ENCODE measurements around the gene KRT78. TPM values are rescaled to one million over a fixed set of nuclear protein-coding genes. Genes with fewer than 3 reads are reported as not detected.

The KRT78 gene
- total and polyA plus RNA-seq, 5 donors from 2014 or later, result not detected

GRCh38 chr12:52813203-52813819 lies 35.5 kb downstream of the KRT78 start:
- H3K4me3 Mint-ChIP-seq, result no peak overlapping the region
- H3K27ac Mint-ChIP-seq, result no peak overlapping the region
- peaks cover 0 to 2% (median 0%) of the 10 kb centered on the region in 7 donors for H3K9me3 Mint-ChIP-seq

DNA sequence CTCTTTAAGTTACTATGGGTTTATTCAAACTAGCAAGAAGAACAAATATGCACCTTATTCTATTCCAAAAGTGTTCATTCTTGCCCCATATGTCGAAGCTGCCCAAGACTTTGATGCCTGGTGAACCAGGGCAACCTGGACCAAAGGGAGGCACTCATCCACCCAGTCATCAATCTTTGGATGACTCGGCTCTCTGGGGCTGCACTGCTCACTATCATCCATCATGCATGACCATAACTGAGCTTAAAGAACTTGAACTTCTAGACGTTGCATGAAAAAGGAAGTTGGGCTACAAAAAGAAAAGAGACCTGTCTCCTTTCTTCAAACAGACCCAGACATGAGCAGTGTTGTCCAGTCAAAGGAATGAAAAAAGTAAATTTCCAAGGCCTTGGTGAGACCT lies 36.0 kb downstream of the KRT78 start:
- no peaks in the 10 kb centered on the region for H3K36me3 Mint-ChIP-seq
- Histone ChIP-seq H3K36me3 (ENCODE audit: control insufficient read depth, insufficient read depth, low read length) (no peaks in the 10 kb centered on the region), H3K4me3 (ENCODE audit: low read depth, low read length) (no peak overlapping the region), H3K9me3 (ENCODE audit: control insufficient read depth in 2 of 2, low read length in 2 of 2) (no peaks in the 10 kb centered on the region), H3K27me3 (ENCODE audit: control insufficient read depth, insufficient read depth, low read length) (no peaks in the 10 kb centered on the region), H3K4me1 (ENCODE audit: control insufficient read depth, insufficient read depth, low read length, poor library complexity, severe bottlenecking) (no peaks in the 10 kb centered on the region), H3K27ac (ENCODE audit: insufficient read depth, low read length, poor library complexity, severe bottlenecking) (no peak overlapping the region)
- no peak for ATAC-seq (ENCODE audit: low read depth in 2 of 2)
- peaks cover 7% of the 10 kb centered on the region for H3K27me3 Mint-ChIP-seq
- no peak for DNase-seq
- H3K27ac Mint-ChIP-seq, result no peak overlapping the region
- peaks cover 0 to 2% (median 0%) of the 10 kb centered on the region in 7 donors for H3K9me3 Mint-ChIP-seq
- peaks cover 0 to 3% (median 0%) of the 10 kb centered on the region in 4 donors for H3K4me1 Mint-ChIP-seq
- H3K4me3 Mint-ChIP-seq, result no peak overlapping the region

More at GRCh38 chr12:52813203-52813819, 35.5 kb downstream of the KRT78 start:
- H3K4me1 ChIP-seq (ENCODE audit: control insufficient read depth, insufficient read depth, low read length, poor library complexity, severe bottlenecking), result no peaks in the 10 kb centered on the region
- ATAC-seq (ENCODE audit: low read depth in 2 of 2), result no peak
- no peaks in the 10 kb centered on the region for H3K9me3 ChIP-seq (ENCODE audit: control insufficient read depth in 2 of 2, low read length in 2 of 2)
- no peaks in the 10 kb centered on the region for H3K36me3 Mint-ChIP-seq
- H3K4me3 ChIP-seq (ENCODE audit: low read depth, low read length), result no peak overlapping the region
- H3K27me3 Mint-ChIP-seq, result peaks cover 4% of the 10 kb centered on the region
- no peak overlapping the region for H3K27ac ChIP-seq (ENCODE audit: insufficient read depth, low read length, poor library complexity, severe bottlenecking)
- peaks cover 0 to 7% (median 1%) of the 10 kb centered on the region in 4 donors for H3K4me1 Mint-ChIP-seq
- DNase-seq, result no peak
- H3K27me3 ChIP-seq (ENCODE audit: control insufficient read depth, insufficient read depth, low read length), result no peaks in the 10 kb centered on the region
- H3K36me3 ChIP-seq (ENCODE audit: control insufficient read depth, insufficient read depth, low read length), result no peaks in the 10 kb centered on the region

GRCh38 chr12:52812073-52812400 lies 36.8 kb downstream of the KRT78 start:
- H3K4me1 Mint-ChIP-seq, result no peaks in the 10 kb centered on the region
- H3K36me3 Mint-ChIP-seq, result no peaks in the 10 kb centered on the region
- Histone ChIP-seq H3K27me3 (ENCODE audit: control insufficient read depth, insufficient read depth, low read length) (no peaks in the 10 kb centered on the region), H3K4me1 (ENCODE audit: control insufficient read depth, insufficient read depth, low read length, poor library complexity, severe bottlenecking) (no peaks in the 10 kb centered on the region), H3K4me3 (ENCODE audit: low read depth, low read length) (no peak overlapping the region), H3K36me3 (ENCODE audit: control insufficient read depth, insufficient read depth, low read length) (no peaks in the 10 kb centered on the region), H3K9me3 (ENCODE audit: control insufficient read depth in 2 of 2, low read length in 2 of 2) (no peaks in the 10 kb centered on the region), H3K27ac (ENCODE audit: insufficient read depth, low read length, poor library complexity, severe bottlenecking) (no peak overlapping the region)
- H3K9me3 Mint-ChIP-seq, result peaks cover 0 to 2% (median 0%) of the 10 kb centered on the region in 7 donors
- DNase-seq (no peak), ATAC-seq (ENCODE audit: low read depth in 2 of 2) (no peak)
- H3K27ac Mint-ChIP-seq, result peak overlapping the region in 1 of 3 donors; percentile 30
- peaks cover 7% of the 10 kb centered on the region for H3K27me3 Mint-ChIP-seq
- H3K4me3 Mint-ChIP-seq, result no peak overlapping the region

- peaks cover 0 to 2% (median 0%) of the 10 kb centered on the region in 7 donors for H3K9me3 Mint-ChIP-seq
- Histone ChIP-seq H3K27me3 (ENCODE audit: control insufficient read depth, insufficient read depth, low read length) (no peaks in the 10 kb centered on the region), H3K4me3 (ENCODE audit: low read depth, low read length) (no peak overlapping the region), H3K27ac (ENCODE audit: insufficient read depth, low read length, poor library complexity, severe bottlenecking) (no peak overlapping the region), H3K9me3 (ENCODE audit: control insufficient read depth in 2 of 2, low read length in 2 of 2) (no peaks in the 10 kb centered on the region), H3K4me1 (ENCODE audit: control insufficient read depth, insufficient read depth, low read length, poor library complexity, severe bottlenecking) (no peaks in the 10 kb centered on the region), H3K36me3 (ENCODE audit: control insufficient read depth, insufficient read depth, low read length) (no peaks in the 10 kb centered on the region)
- no peak overlapping the region for H3K4me3 Mint-ChIP-seq
- no peaks in the 10 kb centered on the region for H3K4me1 Mint-ChIP-seq
- ATAC-seq (ENCODE audit: low read depth in 2 of 2) (no peak), DNase-seq (no peak)
- no peak overlapping the region for H3K27ac Mint-ChIP-seq
- no peaks in the 10 kb centered on the region for H3K36me3 Mint-ChIP-seq
- H3K27me3 Mint-ChIP-seq, result peaks cover 7% of the 10 kb centered on the region
These were observed 37.4 kb downstream of the KRT78 start for GRCh38 chr12:52811191-52812072.

GRCh38 chr12:52810554-52810953 lies 38.2 kb downstream of the KRT78 start:
- Mint-ChIP-seq H3K27ac (no peak overlapping the region), H3K27me3 (peaks cover 5% of the 10 kb centered on the region), H3K4me1 (no peaks in the 10 kb centered on the region), H3K36me3 (no peaks in the 10 kb centered on the region), H3K4me3 (no peak overlapping the region), H3K9me3 (peaks cover 0 to 2% (median 0%) of the 10 kb centered on the region in 7 donors)
- no peaks in the 10 kb centered on the region for H3K36me3 ChIP-seq (ENCODE audit: control insufficient read depth, insufficient read depth, low read length)
- H3K27ac ChIP-seq (ENCODE audit: insufficient read depth, low read length, poor library complexity, severe bottlenecking), result no peak overlapping the region
- DNase-seq (no peak), ATAC-seq (ENCODE audit: low read depth in 2 of 2) (no peak)
- H3K27me3 ChIP-seq (ENCODE audit: control insufficient read depth, insufficient read depth, low read length), result no peaks in the 10 kb centered on the region
- no peaks in the 10 kb centered on the region for H3K9me3 ChIP-seq (ENCODE audit: control insufficient read depth in 2 of 2, low read length in 2 of 2)
- H3K4me1 ChIP-seq (ENCODE audit: control insufficient read depth, insufficient read depth, low read length, poor library complexity, severe bottlenecking), result no peaks in the 10 kb centered on the region
- no peak overlapping the region for H3K4me3 ChIP-seq (ENCODE audit: low read depth, low read length)

DNA sequence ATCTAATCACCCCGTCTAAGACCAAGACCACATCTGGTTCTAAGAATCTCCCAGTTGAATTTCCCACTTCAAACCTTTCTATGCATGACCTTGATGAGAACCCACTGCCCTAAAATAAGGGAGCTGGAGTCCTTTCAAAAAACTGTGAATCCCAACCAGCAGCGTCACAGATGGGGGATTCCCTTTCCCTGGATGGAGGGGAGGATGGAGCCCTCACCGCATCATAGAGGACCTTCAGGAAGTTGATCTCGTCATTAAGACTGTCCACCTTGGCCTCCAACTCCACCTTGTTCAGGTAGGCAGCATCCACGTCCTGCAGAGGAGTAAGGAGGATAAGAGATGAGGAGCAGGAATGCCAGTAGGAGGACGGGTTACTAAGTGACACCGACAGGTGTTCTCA lies 39.6 kb downstream of the KRT78 start:
- Histone ChIP-seq H3K27me3 (ENCODE audit: control insufficient read depth, insufficient read depth, low read length) (no peaks in the 10 kb centered on the region), H3K4me1 (ENCODE audit: control insufficient read depth, insufficient read depth, low read length, poor library complexity, severe bottlenecking) (no peaks in the 10 kb centered on the region), H3K9me3 (ENCODE audit: control insufficient read depth in 2 of 2, low read length in 2 of 2) (no peaks in the 10 kb centered on the region), H3K27ac (ENCODE audit: insufficient read depth, low read length, poor library complexity, severe bottlenecking) (no peak overlapping the region), H3K4me3 (ENCODE audit: low read depth, low read length) (no peak overlapping the region), H3K36me3 (ENCODE audit: control insufficient read depth, insufficient read depth, low read length) (no peaks in the 10 kb centered on the region)
- Mint-ChIP-seq H3K9me3 (peaks cover 0 to 2% (median 0%) of the 10 kb centered on the region in 7 donors), H3K27me3 (peaks cover 5% of the 10 kb centered on the region), H3K4me1 (no peaks in the 10 kb centered on the region), H3K4me3 (no peak overlapping the region), H3K36me3 (no peaks in the 10 kb centered on the region), H3K27ac (no peak overlapping the region)
- no peak for DNase-seq
- no peak for ATAC-seq (ENCODE audit: low read depth in 2 of 2)

GRCh38 chr12:52808573-52809160 lies 40.1 kb downstream of the KRT78 start:
- peaks cover 0 to 2% (median 0%) of the 10 kb centered on the region in 7 donors for H3K9me3 Mint-ChIP-seq
- Histone ChIP-seq H3K4me3 (ENCODE audit: low read depth, low read length) (no peak overlapping the region), H3K27me3 (ENCODE audit: control insufficient read depth, insufficient read depth, low read length) (no peaks in the 10 kb centered on the region), H3K9me3 (ENCODE audit: control insufficient read depth in 2 of 2, low read length in 2 of 2) (no peaks in the 10 kb centered on the region), H3K36me3 (ENCODE audit: control insufficient read depth, insufficient read depth, low read length) (no peaks in the 10 kb centered on the region), H3K27ac (ENCODE audit: insufficient read depth, low read length, poor library complexity, severe bottlenecking) (no peak overlapping the region), H3K4me1 (ENCODE audit: control insufficient read depth, insufficient read depth, low read length, poor library complexity, severe bottlenecking) (no peaks in the 10 kb centered on the region)
- H3K36me3 Mint-ChIP-seq, result no peaks in the 10 kb centered on the region
- ATAC-seq (ENCODE audit: low read depth in 2 of 2) (no peak), DNase-seq (no peak)
- no peak overlapping the region for H3K27ac Mint-ChIP-seq
- H3K4me1 Mint-ChIP-seq, result no peaks in the 10 kb centered on the region
- H3K27me3 Mint-ChIP-seq, result peaks cover 8% of the 10 kb centered on the region
- no peak overlapping the region for H3K4me3 Mint-ChIP-seq

Measured in CD4-positive, CD25-positive, alpha-beta regulatory T cell (primary cell).